ENCODE measurements around the gene COQ4.
A peak's percentile ranks its signal among the peaks of the same experiment; 100 is the strongest.

The COQ4 gene

GRCh38 chr9:128382261-128382660, 59.6 kb downstream of the COQ4 start:
- DNase-seq, result peak; percentile 48

GRCh38 chr9:128383007-128383753, 60.5 kb downstream of the COQ4 start:
- DNase-seq, result peak; percentile 64

Measured in right hindlimb (tissue), 1 donor.